ENCODE measurements around the gene POMC. TPM values are rescaled to one million over a fixed set of nuclear protein-coding genes. Genes with fewer than 3 reads are reported as not detected.
A peak's percentile ranks its signal among the peaks of the same experiment; 100 is the strongest.
"Not testable (repeated sequence)": the region's sequence is repeated elsewhere in the genome, so short reads cannot be mapped to it uniquely, and the experiment has no call there.

The POMC gene
- total RNA-seq, 4 donors from 2014 or later = not detected

- Histone ChIP-seq H3K36me3 (no peaks in the 10 kb centered on the region), H3K27ac (no peak overlapping the region), H3K4me3 (no peak overlapping the region), H3K4me1 (peaks cover 0 to 10% (median 3%) of the 10 kb centered on the region in 4 donors), H3K9me3 (no peaks in the 10 kb centered on the region), H3K27me3 (peaks cover 0 to 19% of the 10 kb centered on the region in 2 donors)
- TF ChIP-seq CTCF (IDR thresholded peaks at IDR 0.05) = peak in 5 of 6 experiments; percentile 9 to 51 (median 38)
- TF ChIP-seq POLR2A (IDR thresholded peaks at IDR 0.05) = no peak
- peak; percentile 63 to 88 (median 79) for DNase-seq
Measured at GRCh38 chr2:25165992-25166875, 2.1 kb downstream of the POMC start.

GRCh38 chr2:25164561-25164960 lies 3.8 kb downstream of the POMC start:
- H3K36me3 ChIP-seq = no peaks in the 10 kb centered on the region
- H3K4me1 ChIP-seq = peaks cover 0 to 10% (median 3%) of the 10 kb centered on the region in 4 donors
- H3K4me3 ChIP-seq = no peak overlapping the region
- no peak for TF ChIP-seq CTCF (IDR thresholded peaks at IDR 0.05)
- TF ChIP-seq POLR2A (IDR thresholded peaks at IDR 0.05) = no peak
- no peak overlapping the region for H3K27ac ChIP-seq
- peaks cover 0 to 19% of the 10 kb centered on the region in 2 donors for H3K27me3 ChIP-seq
- DNase-seq = no peak
- no peaks in the 10 kb centered on the region for H3K9me3 ChIP-seq

GRCh38 chr2:25162061-25162460 lies 6.3 kb downstream of the POMC start:
- H3K4me1 ChIP-seq, H3K36me3 ChIP-seq, DNase-seq, H3K9me3 ChIP-seq, H3K27me3 ChIP-seq, H3K4me3 ChIP-seq: not testable (repeated sequence)
- H3K27ac ChIP-seq = peak overlapping the region in 1 of 4 donors; percentile 73

- no peaks in the 10 kb centered on the region for H3K36me3 ChIP-seq
- no peaks in the 10 kb centered on the region for H3K9me3 ChIP-seq
- H3K4me3 ChIP-seq = peak overlapping the region; percentile 44 to 49 (median 46)
- H3K27ac ChIP-seq = peak overlapping the region; percentile 45 to 73 (median 59)
- no peaks in the 10 kb centered on the region for H3K27me3 ChIP-seq
- peak; percentile 52 to 82 (median 60) for DNase-seq
- TF ChIP-seq CTCF (IDR thresholded peaks at IDR 0.05) = no peak
- no peak for TF ChIP-seq POLR2A (IDR thresholded peaks at IDR 0.05)
- H3K4me1 ChIP-seq = no peaks in the 10 kb centered on the region
Measured at GRCh38 chr2:25161055-25161781, 7.2 kb downstream of the POMC start.

- Histone ChIP-seq H3K4me3 (peak overlapping the region in 1 of 4 donors; percentile 47), H3K36me3 (no peaks in the 10 kb centered on the region), H3K27me3 (no peaks in the 10 kb centered on the region), H3K27ac (no peak overlapping the region), H3K9me3 (no peaks in the 10 kb centered on the region), H3K4me1 (no peaks in the 10 kb centered on the region)
- TF ChIP-seq CTCF (IDR thresholded peaks at IDR 0.05) (no peak), POLR2A (IDR thresholded peaks at IDR 0.05) (no peak)
- no peak for DNase-seq
Measured at GRCh38 chr2:25160376-25160775, 8.0 kb downstream of the POMC start.

GRCh38 chr2:25159949-25160348 lies 8.4 kb downstream of the POMC start:
- H3K36me3 ChIP-seq = no peaks in the 10 kb centered on the region
- no peak for DNase-seq
- H3K4me1 ChIP-seq = no peaks in the 10 kb centered on the region
- H3K9me3 ChIP-seq = no peaks in the 10 kb centered on the region
- no peak for TF ChIP-seq CTCF (IDR thresholded peaks at IDR 0.05)
- no peak for TF ChIP-seq POLR2A (IDR thresholded peaks at IDR 0.05)
- H3K4me3 ChIP-seq = no peak overlapping the region
- H3K27ac ChIP-seq = no peak overlapping the region
- no peaks in the 10 kb centered on the region for H3K27me3 ChIP-seq
